GM19468 (cell line): ENCODE results near the gene ENO2.
"Not testable (repeated sequence)": the region's sequence is repeated elsewhere in the genome, so short reads cannot be mapped to it uniquely, and the experiment has no call there.

ENCODE experiments used
- ATAC-seq: cut with Tn5 transposase; IDR thresholded peaks from one replicate; pipeline ENCODE4 v1.9.1; 2021; ENCODE audit warnings: mild to moderate bottlenecking, moderate library complexity, moderate number of reproducible peaks; ENCODE audit not compliant: unreplicated experiment; ENCODE audit errors: extremely low read depth

ENO2 gene

GRCh38 chr12:6884539-6884938 is 29.8 kb upstream of the ENO2 start:
- no peak for ATAC-seq

- not testable (repeated sequence) for ATAC-seq
Observed at GRCh38 chr12:6886206-6886999, 28.0 kb upstream of the ENO2 start.

- no peak for ATAC-seq
Observed at GRCh38 chr12:6887460-6887859, 26.9 kb upstream of the ENO2 start.

GRCh38 chr12:6888360-6888759 is 26.0 kb upstream of the ENO2 start:
- no peak for ATAC-seq

- not testable (repeated sequence) for ATAC-seq
Observed at GRCh38 chr12:6888794-6889193, 25.6 kb upstream of the ENO2 start.

GRCh38 chr12:6889775-6890573 is 24.4 kb upstream of the ENO2 start:
- not testable (repeated sequence) for ATAC-seq

- peak; percentile 94 for ATAC-seq
Observed at GRCh38 chr12:6890789-6891645, 23.4 kb upstream of the ENO2 start.

GRCh38 chr12:6891646-6892001 is 22.8 kb upstream of the ENO2 start:
- ATAC-seq: no peak

- not testable (repeated sequence) for ATAC-seq
Observed at GRCh38 chr12:6892683-6893082, 21.7 kb upstream of the ENO2 start.

GRCh38 chr12:6894321-6894720 is 20.1 kb upstream of the ENO2 start:
- ATAC-seq: no peak

GRCh38 chr12:6896846-6897435 is 17.4 kb upstream of the ENO2 start:
- no peak for ATAC-seq

GRCh38 chr12:6899427-6899826 is 15.0 kb upstream of the ENO2 start:
- ATAC-seq: no peak

GRCh38 chr12:6899837-6900519 is 14.4 kb upstream of the ENO2 start:
- ATAC-seq: no peak

- ATAC-seq: no peak
Observed at GRCh38 chr12:6902448-6902847, 11.9 kb upstream of the ENO2 start.

- ATAC-seq: no peak
Observed at GRCh38 chr12:6903722-6904121, 10.7 kb upstream of the ENO2 start.

GRCh38 chr12:6904280-6905276 is 9.8 kb upstream of the ENO2 start, which contains the start of gene LRRC23:
Gene LRRC23 (plus strand): TSS chr12:6904822. CDS start chr12:6905634, 812 bp downstream.
- ATAC-seq: peak; percentile 54

GRCh38 chr12:6905414-6906040 is 8.9 kb upstream of the ENO2 start:
- no peak for ATAC-seq

GRCh38 chr12:6908141-6908540 is 6.2 kb upstream of the ENO2 start:
- ATAC-seq: not testable (repeated sequence)
